Nephron (organoid): ENCODE measurements around the gene ZFAND2A.
"Not testable (repeated sequence)": the region's sequence is repeated elsewhere in the genome, so short reads cannot be mapped to it uniquely, and the experiment has no call there.

ENCODE experiments used
- H3K27ac Mint-ChIP-seq, 3 experiments: 2 replicates each; pipeline ENCODE4 v1.8.0; 2020; ENCODE audit warnings: mixed read lengths in 3 of 3, mild to moderate bottlenecking in 2 of 3, moderate library complexity in 1 of 3
- H3K27me3 Mint-ChIP-seq: 2 replicates; pipeline ENCODE4 v1.8.0; 2021; ENCODE audit warnings: low read depth, mild to moderate bottlenecking, moderate library complexity, mixed read lengths
- H3K36me3 Mint-ChIP-seq: 2 replicates; pipeline ENCODE4 v1.8.0; 2020; ENCODE audit warnings: low read depth, mixed read lengths
- H3K4me1 Mint-ChIP-seq: 2 replicates; pipeline ENCODE4 v1.8.0; 2020; ENCODE audit warnings: mixed read lengths
- H3K4me3 Mint-ChIP-seq, 3 experiments: 2 replicates each; pipeline ENCODE4 v1.8.0; 2020; ENCODE audit warnings: mild to moderate bottlenecking in 3 of 3, mixed read lengths in 3 of 3, moderate library complexity in 2 of 3
- H3K9me3 Mint-ChIP-seq: 2 replicates; pipeline ENCODE4 v1.8.0; 2020; ENCODE audit warnings: mixed read lengths
- CTCF ChIP-seq, 3 experiments: fragments of 200-600 bp; sonication (generic); IDR thresholded peaks; one replicate each; pipeline ENCODE4 v1.5.0; 2021; ENCODE audit warnings: antibody characterized with exemption in 3 of 3; ENCODE audit not compliant: unreplicated experiment in 3 of 3

ZFAND2A gene

GRCh38 chr7:1117321-1117928 is 42.6 kb downstream of the ZFAND2A start:
- peaks cover 14% of the 10 kb centered on the region for H3K4me1 Mint-ChIP-seq
- H3K36me3 Mint-ChIP-seq, result peaks cover 21% of the 10 kb centered on the region
- H3K9me3 Mint-ChIP-seq, result no peaks in the 10 kb centered on the region
- peaks cover 3% of the 10 kb centered on the region for H3K27me3 Mint-ChIP-seq
- no peak overlapping the region for H3K4me3 Mint-ChIP-seq
- H3K27ac Mint-ChIP-seq, result no peak overlapping the region
- TF ChIP-seq CTCF (IDR thresholded peaks at IDR 0.05; ENCODE audit: unreplicated experiment in 3 of 3), result no peak

- not testable (repeated sequence) for H3K9me3 Mint-ChIP-seq, H3K4me1 Mint-ChIP-seq, H3K4me3 Mint-ChIP-seq, H3K27me3 Mint-ChIP-seq, H3K27ac Mint-ChIP-seq
- H3K36me3 Mint-ChIP-seq, result peaks cover 21% of the 10 kb centered on the region
Measured at GRCh38 chr7:1116383-1117008, 43.5 kb downstream of the ZFAND2A start.

- peaks cover 21% of the 10 kb centered on the region for H3K36me3 Mint-ChIP-seq
- H3K4me3 Mint-ChIP-seq, H3K27ac Mint-ChIP-seq, H3K27me3 Mint-ChIP-seq, H3K9me3 Mint-ChIP-seq, H3K4me1 Mint-ChIP-seq: not testable (repeated sequence)
Measured at GRCh38 chr7:1115171-1116045, 44.6 kb downstream of the ZFAND2A start.

GRCh38 chr7:1114505-1114904 is 45.5 kb downstream of the ZFAND2A start:
- peak in 1 of 3 experiments; percentile 19 for TF ChIP-seq CTCF (IDR thresholded peaks at IDR 0.05; ENCODE audit: unreplicated experiment in 3 of 3)
- peaks cover 21% of the 10 kb centered on the region for H3K36me3 Mint-ChIP-seq
- no peaks in the 10 kb centered on the region for H3K9me3 Mint-ChIP-seq

GRCh38 chr7:1114088-1114487 is 45.9 kb downstream of the ZFAND2A start:
- Mint-ChIP-seq H3K4me3 (no peak overlapping the region), H3K36me3 (peaks cover 21% of the 10 kb centered on the region), H3K27ac (no peak overlapping the region), H3K27me3 (peaks cover 4% of the 10 kb centered on the region), H3K4me1 (peaks cover 3% of the 10 kb centered on the region), H3K9me3 (no peaks in the 10 kb centered on the region)
- no peak for TF ChIP-seq CTCF (IDR thresholded peaks at IDR 0.05; ENCODE audit: unreplicated experiment in 3 of 3)

More at GRCh38 chr7:1114505-1114904, 45.5 kb downstream of the ZFAND2A start:
- Mint-ChIP-seq H3K4me3 (no peak overlapping the region), H3K27me3 (peaks cover 3% of the 10 kb centered on the region), H3K4me1 (no peaks in the 10 kb centered on the region), H3K27ac (no peak overlapping the region)

GRCh38 chr7:1113548-1113885 is 46.5 kb downstream of the ZFAND2A start:
- Mint-ChIP-seq H3K36me3 (peaks cover 21% of the 10 kb centered on the region), H3K27me3 (peaks cover 7% of the 10 kb centered on the region), H3K4me3 (no peak overlapping the region), H3K4me1 (peaks cover 5% of the 10 kb centered on the region), H3K9me3 (no peaks in the 10 kb centered on the region), H3K27ac (no peak overlapping the region)
- TF ChIP-seq CTCF (IDR thresholded peaks at IDR 0.05; ENCODE audit: unreplicated experiment in 3 of 3), result no peak
